Activated CD4-positive, alpha-beta T cell treated with anti-CD3 and anti-CD28 coated beads, Interleukin-2, amount 10 ng/mL, durations not matched to agents 24 days and 14 days (primary cell): ENCODE results near the gene MTERF4. TPM values are rescaled to one million over a fixed set of nuclear protein-coding genes. Genes with fewer than 3 reads are reported as not detected.

ENCODE experiments used
- DNase-seq: peaks from one replicate; pipeline ENCODE4 v3.0.0; 2022
- H3K27ac Mint-ChIP-seq: one replicate; pipeline ENCODE4 v1.8.0; 2022; ENCODE audit warnings: mild to moderate bottlenecking, mixed read lengths
- H3K27me3 Mint-ChIP-seq: one replicate; pipeline ENCODE4 v1.8.0; 2022; ENCODE audit warnings: mixed read lengths
- H3K36me3 Mint-ChIP-seq: one replicate; pipeline ENCODE4 v1.8.0; 2022; ENCODE audit warnings: low read depth, mild to moderate bottlenecking, mixed read lengths
- H3K4me1 Mint-ChIP-seq: one replicate; pipeline ENCODE4 v1.8.0; 2021; ENCODE audit warnings: mixed read lengths
- H3K4me3 Mint-ChIP-seq: one replicate; pipeline ENCODE4 v1.8.0; 2022; ENCODE audit warnings: mild to moderate bottlenecking, moderate library complexity, mixed read lengths
- H3K9me3 Mint-ChIP-seq: one replicate; pipeline ENCODE4 v1.8.0; 2021; ENCODE audit warnings: mixed read lengths
- intact Hi-C: fragments of 100-400 bp; cut with micrococcal nuclease; formaldehyde crosslinking; loops from one replicate; pipeline ENCODE4 v1.15.1; 2023
- total RNA-seq: library from RNA; stranded (reverse); gene quantifications from 2 replicates; pipeline ENCODE4 v1.2.3, GENCODE V29; 2022

MTERF4 gene
- total RNA-seq, 1 donor from 2014 or later, result 43.9 TPM

GRCh38 chr2:241062389-241063092 is 39.5 kb downstream of the MTERF4 start:
- Mint-ChIP-seq H3K27ac (no peak overlapping the region), H3K9me3 (no peaks in the 10 kb centered on the region), H3K36me3 (no peaks in the 10 kb centered on the region), H3K4me3 (no peak overlapping the region), H3K27me3 (no peaks in the 10 kb centered on the region), H3K4me1 (peaks cover 2% of the 10 kb centered on the region)
- intact Hi-C loops, result no loop called here
- no peak for DNase-seq

- Mint-ChIP-seq H3K4me1 (peaks cover 2% of the 10 kb centered on the region), H3K27ac (no peak overlapping the region), H3K27me3 (no peaks in the 10 kb centered on the region), H3K36me3 (no peaks in the 10 kb centered on the region), H3K4me3 (no peak overlapping the region), H3K9me3 (no peaks in the 10 kb centered on the region)
- no peak for DNase-seq
- intact Hi-C loops, result no loop called here
These were observed 40.8 kb downstream of the MTERF4 start for GRCh38 chr2:241061275-241061674.

- Mint-ChIP-seq H3K9me3 (no peaks in the 10 kb centered on the region), H3K4me1 (no peaks in the 10 kb centered on the region), H3K4me3 (no peak overlapping the region), H3K36me3 (no peaks in the 10 kb centered on the region), H3K27ac (no peak overlapping the region), H3K27me3 (no peaks in the 10 kb centered on the region)
- intact Hi-C loops, result no loop called here
- no peak for DNase-seq
These were observed 48.4 kb downstream of the MTERF4 start for GRCh38 chr2:241053576-241054251.

- Mint-ChIP-seq H3K27me3 (no peaks in the 10 kb centered on the region), H3K27ac (no peak overlapping the region), H3K36me3 (no peaks in the 10 kb centered on the region), H3K4me1 (no peaks in the 10 kb centered on the region), H3K9me3 (no peaks in the 10 kb centered on the region), H3K4me3 (no peak overlapping the region)
- no peak for DNase-seq
- intact Hi-C loops, result no loop called here
These were observed 49.3 kb downstream of the MTERF4 start for GRCh38 chr2:241052677-241053360.

- intact Hi-C loops, result no loop called here
- no peak for DNase-seq
- H3K27me3 Mint-ChIP-seq, result no peaks in the 10 kb centered on the region
- no peaks in the 10 kb centered on the region for H3K4me1 Mint-ChIP-seq
- no peak overlapping the region for H3K4me3 Mint-ChIP-seq
- H3K36me3 Mint-ChIP-seq, result no peaks in the 10 kb centered on the region
- H3K27ac Mint-ChIP-seq, result no peak overlapping the region
- no peaks in the 10 kb centered on the region for H3K9me3 Mint-ChIP-seq
These were observed 50.3 kb downstream of the MTERF4 start for GRCh38 chr2:241051578-241052487.

- no peaks in the 10 kb centered on the region for H3K27me3 Mint-ChIP-seq
- intact Hi-C loops, result no loop called here
- no peak for DNase-seq
- no peaks in the 10 kb centered on the region for H3K36me3 Mint-ChIP-seq
- H3K4me3 Mint-ChIP-seq, result no peak overlapping the region
- H3K4me1 Mint-ChIP-seq, result no peaks in the 10 kb centered on the region
- no peak overlapping the region for H3K27ac Mint-ChIP-seq
- no peaks in the 10 kb centered on the region for H3K9me3 Mint-ChIP-seq
These were observed 51.2 kb downstream of the MTERF4 start for GRCh38 chr2:241050624-241051577.

GRCh38 chr2:241049739-241050623 is 52.1 kb downstream of the MTERF4 start:
- Mint-ChIP-seq H3K4me3 (no peak overlapping the region), H3K9me3 (no peaks in the 10 kb centered on the region), H3K36me3 (no peaks in the 10 kb centered on the region), H3K27me3 (peaks cover 3% of the 10 kb centered on the region), H3K27ac (no peak overlapping the region), H3K4me1 (no peaks in the 10 kb centered on the region)
- intact Hi-C loops, result no loop called here
- DNase-seq, result no peak

GRCh38 chr2:241048949-241049343 is 53.1 kb downstream of the MTERF4 start:
- H3K27ac Mint-ChIP-seq, result no peak overlapping the region
- no peaks in the 10 kb centered on the region for H3K4me1 Mint-ChIP-seq
- no peak for DNase-seq
- H3K4me3 Mint-ChIP-seq, result no peak overlapping the region
- intact Hi-C loops, result no loop called here
- no peaks in the 10 kb centered on the region for H3K9me3 Mint-ChIP-seq
- H3K36me3 Mint-ChIP-seq, result no peaks in the 10 kb centered on the region
- peaks cover 3% of the 10 kb centered on the region for H3K27me3 Mint-ChIP-seq

GRCh38 chr2:241048149-241048948 is 53.7 kb downstream of the MTERF4 start:
- Mint-ChIP-seq H3K4me3 (no peak overlapping the region), H3K27ac (no peak overlapping the region), H3K9me3 (no peaks in the 10 kb centered on the region), H3K27me3 (peaks cover 3% of the 10 kb centered on the region), H3K36me3 (no peaks in the 10 kb centered on the region), H3K4me1 (no peaks in the 10 kb centered on the region)
- intact Hi-C loops, result no loop called here
- no peak for DNase-seq

- Mint-ChIP-seq H3K4me1 (no peaks in the 10 kb centered on the region), H3K9me3 (no peaks in the 10 kb centered on the region), H3K36me3 (peaks cover 3% of the 10 kb centered on the region), H3K4me3 (no peak overlapping the region), H3K27me3 (peaks cover 11% of the 10 kb centered on the region), H3K27ac (no peak overlapping the region)
- DNase-seq, result no peak
- intact Hi-C loops, result no loop called here
These were observed 54.7 kb downstream of the MTERF4 start for GRCh38 chr2:241047253-241048010.
